DND-41 (cell line): ENCODE results near the gene PDLIM5.

Experiments used
- CTCF ChIP-seq: IDR thresholded peaks from 2 replicates; pipeline ENCODE4 v1.5.1; 2012; ENCODE audit warnings: borderline replicate concordance, low read length, moderate library complexity, mild to moderate bottlenecking; ENCODE audit not compliant: poor library complexity, severe bottlenecking; ENCODE audit errors: extremely low read depth
- EZH2 ChIP-seq: IDR thresholded peaks from 3 replicates; pipeline ENCODE4 v1.6.1; 2012; ENCODE audit warnings: borderline replicate concordance, low read depth, mild to moderate bottlenecking, moderate library complexity, low read length, inconsistent platforms; ENCODE audit not compliant: severe bottlenecking

DNA sequence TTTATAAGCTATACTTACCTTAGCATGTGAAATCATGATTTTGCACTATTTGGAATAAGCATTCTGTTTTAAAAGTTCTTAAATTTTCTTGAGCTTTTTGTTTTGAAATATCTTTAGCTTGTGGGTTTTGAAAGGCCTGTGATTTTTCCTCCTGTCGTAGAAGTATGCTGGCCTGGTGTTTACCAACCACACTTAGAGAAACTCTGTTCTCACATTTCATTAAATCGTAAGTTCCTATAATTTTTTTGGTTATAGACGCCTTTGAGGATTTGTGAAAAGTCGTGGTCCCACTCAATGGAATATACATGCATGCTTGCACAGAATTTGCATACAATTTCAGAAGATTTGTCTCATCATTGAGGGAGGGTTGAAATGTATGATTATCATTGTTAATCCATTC lies 63.6 kb downstream of the PDLIM5 start:
- no peak for TF ChIP-seq EZH2
- no peak for TF ChIP-seq CTCF
